RWPE2 (cell line): Measurements from ENCODE around the gene SLC46A2.

ENCODE experiments used
- ATAC-seq: fragments of 200-7000 bp; cut with Tn5 transposase; 3 replicates; pipeline ENCODE4 v1.9.1; 2021; ENCODE audit warnings: low read depth
- DNase-seq: peaks from one replicate; pipeline ENCODE4 v3.0.0-alpha.2; 2020; ENCODE audit warnings: low spot score
- H3K27ac ChIP-seq: fragments of 450-650 bp; 2 replicates; pipeline ENCODE4 v1.5.1; 2017; ENCODE audit warnings: mild to moderate bottlenecking; ENCODE audit not compliant: poor library complexity, severe bottlenecking
- H3K27me3 ChIP-seq: fragments of 250-450 bp; sonication (Bioruptor Pico); 2 replicates; pipeline ENCODE4 v1.5.1; 2021; ENCODE audit warnings: mild to moderate bottlenecking, moderate library complexity; ENCODE audit not compliant: insufficient read depth, poor library complexity, severe bottlenecking
- H3K36me3 ChIP-seq: fragments of 250-450 bp; sonication (Bioruptor Pico); 2 replicates; pipeline ENCODE4 v1.5.1; 2020; ENCODE audit warnings: low read depth, mild to moderate bottlenecking, moderate library complexity
- H3K4me1 ChIP-seq: fragments of 250-450 bp; sonication (Bioruptor Pico); 2 replicates; pipeline ENCODE4 v1.5.1; 2021; ENCODE audit warnings: mild to moderate bottlenecking, moderate library complexity; ENCODE audit not compliant: insufficient read depth, poor library complexity, severe bottlenecking
- H3K4me3 ChIP-seq: fragments of 250-450 bp; sonication (Bioruptor Pico); 2 replicates; pipeline ENCODE4 v1.5.1; 2021; ENCODE audit warnings: mild to moderate bottlenecking, moderate library complexity; ENCODE audit not compliant: severe bottlenecking
- H3K9me3 ChIP-seq: fragments of 250-450 bp; sonication (Bioruptor Pico); 2 replicates; pipeline ENCODE4 v1.5.1; 2021; ENCODE audit warnings: mild to moderate bottlenecking, moderate library complexity; ENCODE audit not compliant: severe bottlenecking
- CTCF ChIP-seq: fragments of 450-650 bp; IDR thresholded peaks from one replicate; pipeline ENCODE4 v1.5.1; 2017; ENCODE audit warnings: mild to moderate bottlenecking, moderate library complexity; ENCODE audit not compliant: poor library complexity, severe bottlenecking

SLC46A2 gene

GRCh38 chr9:112858005-112858404, 32.7 kb downstream of the SLC46A2 start:
- H3K4me1 ChIP-seq, result peaks cover 6% of the 10 kb centered on the region
- no peak for TF ChIP-seq CTCF
- H3K27ac ChIP-seq, result no peak overlapping the region
- H3K36me3 ChIP-seq, result no peaks in the 10 kb centered on the region
- no peak overlapping the region for H3K4me3 ChIP-seq
- DNase-seq, result no peak
- H3K9me3 ChIP-seq, result no peaks in the 10 kb centered on the region
- H3K27me3 ChIP-seq, result no peaks in the 10 kb centered on the region
- no peak for ATAC-seq

GRCh38 chr9:112856843-112857242, 33.8 kb downstream of the SLC46A2 start:
- no peak for ATAC-seq
- Histone ChIP-seq H3K36me3 (no peaks in the 10 kb centered on the region), H3K9me3 (no peaks in the 10 kb centered on the region), H3K27ac (no peak overlapping the region), H3K27me3 (no peaks in the 10 kb centered on the region), H3K4me1 (no peaks in the 10 kb centered on the region), H3K4me3 (no peak overlapping the region)
- no peak for TF ChIP-seq CTCF
- DNase-seq, result no peak

- Histone ChIP-seq H3K4me1 (no peaks in the 10 kb centered on the region), H3K36me3 (no peaks in the 10 kb centered on the region), H3K9me3 (no peaks in the 10 kb centered on the region), H3K27me3 (no peaks in the 10 kb centered on the region), H3K4me3 (no peak overlapping the region), H3K27ac (no peak overlapping the region)
- DNase-seq (no peak), ATAC-seq (no peak)
- no peak for TF ChIP-seq CTCF
These were observed 34.5 kb downstream of the SLC46A2 start for GRCh38 chr9:112856200-112856599.

- Histone ChIP-seq H3K4me3 (no peak overlapping the region), H3K27me3 (no peaks in the 10 kb centered on the region), H3K9me3 (no peaks in the 10 kb centered on the region), H3K27ac (no peak overlapping the region), H3K36me3 (no peaks in the 10 kb centered on the region), H3K4me1 (no peaks in the 10 kb centered on the region)
- DNase-seq (no peak), ATAC-seq (no peak)
- no peak for TF ChIP-seq CTCF
These were observed 36.0 kb downstream of the SLC46A2 start for GRCh38 chr9:112854657-112855056.

- Histone ChIP-seq H3K27me3 (no peaks in the 10 kb centered on the region), H3K4me3 (no peak overlapping the region), H3K36me3 (no peaks in the 10 kb centered on the region), H3K9me3 (no peaks in the 10 kb centered on the region), H3K4me1 (no peaks in the 10 kb centered on the region), H3K27ac (no peak overlapping the region)
- no peak for ATAC-seq
- DNase-seq, result no peak
- TF ChIP-seq CTCF, result no peak
These were observed 36.6 kb downstream of the SLC46A2 start for GRCh38 chr9:112853882-112854585.
